ENCODE data around the gene EMC10. TPM values are rescaled to one million over a fixed set of nuclear protein-coding genes. Genes with fewer than 3 reads are reported as not detected.

EMC10 gene
- total RNA-seq, 2 donors from 2014 or later = 60.3 to 68.0 TPM

- WGBS, 2 donors = 22 to 28% methylated on average over 9 of the region's 12 CpGs
- intact Hi-C loops (cut with DNase I) = no loop called here
- Histone ChIP-seq H3K27me3 (no peaks in the 10 kb centered on the region), H3K9me3 (no peaks in the 10 kb centered on the region), H3K4me3 (no peak overlapping the region), H3K27ac (no peak overlapping the region), H3K4me1 (peaks cover 9% of the 10 kb centered on the region), H3K36me3 (replicated peaks in 1 of 2; ENCODE audit: insufficient read depth in 1 of 2, low read depth in 2 of 2) (no peaks in the 10 kb centered on the region)
- DNase-seq (no peak), ATAC-seq (no peak)
- no peak for TF ChIP-seq POLR2A (IDR thresholded peaks at IDR 0.05)
- TF ChIP-seq, protein P1, sequence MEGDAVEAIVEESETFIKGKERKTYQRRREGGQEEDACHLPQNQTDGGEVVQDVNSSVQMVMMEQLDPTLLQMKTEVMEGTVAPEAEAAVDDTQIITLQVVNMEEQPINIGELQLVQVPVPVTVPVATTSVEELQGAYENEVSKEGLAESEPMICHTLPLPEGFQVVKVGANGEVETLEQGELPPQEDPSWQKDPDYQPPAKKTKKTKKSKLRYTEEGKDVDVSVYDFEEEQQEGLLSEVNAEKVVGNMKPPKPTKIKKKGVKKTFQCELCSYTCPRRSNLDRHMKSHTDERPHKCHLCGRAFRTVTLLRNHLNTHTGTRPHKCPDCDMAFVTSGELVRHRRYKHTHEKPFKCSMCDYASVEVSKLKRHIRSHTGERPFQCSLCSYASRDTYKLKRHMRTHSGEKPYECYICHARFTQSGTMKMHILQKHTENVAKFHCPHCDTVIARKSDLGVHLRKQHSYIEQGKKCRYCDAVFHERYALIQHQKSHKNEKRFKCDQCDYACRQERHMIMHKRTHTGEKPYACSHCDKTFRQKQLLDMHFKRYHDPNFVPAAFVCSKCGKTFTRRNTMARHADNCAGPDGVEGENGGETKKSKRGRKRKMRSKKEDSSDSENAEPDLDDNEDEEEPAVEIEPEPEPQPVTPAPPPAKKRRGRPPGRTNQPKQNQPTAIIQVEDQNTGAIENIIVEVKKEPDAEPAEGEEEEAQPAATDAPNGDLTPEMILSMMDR (IDR thresholded peaks at IDR 0.05) = no peak
These were observed 16.2 kb downstream of the EMC10 start for GRCh38 chr19:50492303-50493052.

- TF ChIP-seq, protein P1 (IDR thresholded peaks at IDR 0.05) = no peak
- TF ChIP-seq POLR2A (IDR thresholded peaks at IDR 0.05) = no peak
- DNase-seq = no peak
- intact Hi-C loops (cut with DNase I) = no loop called here
- H3K36me3 ChIP-seq (replicated peaks in 1 of 2; ENCODE audit: insufficient read depth in 1 of 2, low read depth in 2 of 2) = no peaks in the 10 kb centered on the region
- H3K4me1 ChIP-seq = peaks cover 9% of the 10 kb centered on the region
- no peak overlapping the region for H3K27ac ChIP-seq
- no peaks in the 10 kb centered on the region for H3K9me3 ChIP-seq
- H3K27me3 ChIP-seq = no peaks in the 10 kb centered on the region
- WGBS, 2 donors = 79 to 92% methylated on average over 8 of the region's 8 CpGs
- no peak for ATAC-seq
- H3K4me3 ChIP-seq = no peak overlapping the region
These were observed 16.9 kb downstream of the EMC10 start for GRCh38 chr19:50493171-50493570.

GRCh38 chr19:50494186-50495019 is 18.1 kb downstream of the EMC10 start:
- ATAC-seq = no peak
- Histone ChIP-seq H3K36me3 (replicated peaks in 1 of 2; ENCODE audit: insufficient read depth in 1 of 2, low read depth in 2 of 2) (no peaks in the 10 kb centered on the region), H3K4me3 (no peak overlapping the region), H3K9me3 (no peaks in the 10 kb centered on the region), H3K4me1 (peaks cover 9% of the 10 kb centered on the region), H3K27ac (no peak overlapping the region), H3K27me3 (no peaks in the 10 kb centered on the region)
- intact Hi-C loops (cut with DNase I) = no loop called here
- WGBS, 2 donors = 69 to 70% methylated on average over 7 of the region's 7 CpGs
- DNase-seq = no peak
- TF ChIP-seq, protein P1 (IDR thresholded peaks at IDR 0.05) = no peak

- ATAC-seq (no peak), DNase-seq (no peak)
- WGBS, 2 donors = 89% methylated on average over 5 of the region's 5 CpGs
- Histone ChIP-seq H3K4me3 (no peak overlapping the region), H3K27ac (no peak overlapping the region), H3K27me3 (no peaks in the 10 kb centered on the region), H3K36me3 (replicated peaks in 1 of 2; ENCODE audit: insufficient read depth in 1 of 2, low read depth in 2 of 2) (no peaks in the 10 kb centered on the region), H3K4me1 (peaks cover 9% of the 10 kb centered on the region), H3K9me3 (no peaks in the 10 kb centered on the region)
- intact Hi-C loops (cut with DNase I) = no loop called here
- TF ChIP-seq, protein P1 (IDR thresholded peaks at IDR 0.05) = no peak
- no peak for TF ChIP-seq POLR2A (IDR thresholded peaks at IDR 0.05)
These were observed 18.8 kb downstream of the EMC10 start for GRCh38 chr19:50495020-50495531.
